NCI-H2227 treated with DMSO at 0.1 percent for 48 hours (cell line): ENCODE data around the gene STBD1.
"Not testable (repeated sequence)": the region's sequence is repeated elsewhere in the genome, so short reads cannot be mapped to it uniquely, and the experiment has no call there.

Experiments
- DNase-seq: peaks from one replicate; lab custom pipeline; 2025; lab: John Stamatoyannopoulos, UW

STBD1 gene

GRCh38 chr4:76305971-76306881 is at the start of gene STBD1:
STBD1 (plus strand) TSS chr4:76306733; CDS start chr4:76306770, 37 bp downstream.
- peak; percentile 47 for DNase-seq

- DNase-seq, result no peak
Observed at GRCh38 chr4:76256968-76257367, 49.6 kb upstream of the STBD1 start.

- DNase-seq, result no peak
Observed at GRCh38 chr4:76257824-76258223, 48.7 kb upstream of the STBD1 start.

DNA sequence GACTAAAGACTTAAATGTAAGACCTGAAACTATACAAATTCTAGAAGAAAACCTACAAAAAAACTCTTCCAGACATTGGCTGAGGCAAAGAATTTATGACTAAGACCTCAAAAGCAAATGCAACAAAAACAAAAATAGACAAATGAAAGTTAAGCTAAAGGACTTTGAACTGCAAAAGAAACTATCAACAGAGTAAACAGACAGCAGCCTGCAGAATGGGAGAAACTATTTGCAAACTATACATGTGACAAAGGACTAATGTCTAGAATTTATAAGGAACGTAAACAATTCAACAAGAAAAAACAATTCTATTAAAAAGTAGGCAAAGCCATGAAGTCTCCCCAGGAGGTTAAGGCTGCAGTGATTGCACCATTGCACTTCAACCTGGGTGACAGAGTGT is 46.0 kb upstream of the STBD1 start:
- DNase-seq, result no peak

GRCh38 chr4:76265631-76266218 is 40.8 kb upstream of the STBD1 start:
- no peak for DNase-seq

GRCh38 chr4:76266627-76267026 is 39.9 kb upstream of the STBD1 start:
- DNase-seq, result no peak

GRCh38 chr4:76267811-76268210 is 38.7 kb upstream of the STBD1 start:
- no peak for DNase-seq

DNA sequence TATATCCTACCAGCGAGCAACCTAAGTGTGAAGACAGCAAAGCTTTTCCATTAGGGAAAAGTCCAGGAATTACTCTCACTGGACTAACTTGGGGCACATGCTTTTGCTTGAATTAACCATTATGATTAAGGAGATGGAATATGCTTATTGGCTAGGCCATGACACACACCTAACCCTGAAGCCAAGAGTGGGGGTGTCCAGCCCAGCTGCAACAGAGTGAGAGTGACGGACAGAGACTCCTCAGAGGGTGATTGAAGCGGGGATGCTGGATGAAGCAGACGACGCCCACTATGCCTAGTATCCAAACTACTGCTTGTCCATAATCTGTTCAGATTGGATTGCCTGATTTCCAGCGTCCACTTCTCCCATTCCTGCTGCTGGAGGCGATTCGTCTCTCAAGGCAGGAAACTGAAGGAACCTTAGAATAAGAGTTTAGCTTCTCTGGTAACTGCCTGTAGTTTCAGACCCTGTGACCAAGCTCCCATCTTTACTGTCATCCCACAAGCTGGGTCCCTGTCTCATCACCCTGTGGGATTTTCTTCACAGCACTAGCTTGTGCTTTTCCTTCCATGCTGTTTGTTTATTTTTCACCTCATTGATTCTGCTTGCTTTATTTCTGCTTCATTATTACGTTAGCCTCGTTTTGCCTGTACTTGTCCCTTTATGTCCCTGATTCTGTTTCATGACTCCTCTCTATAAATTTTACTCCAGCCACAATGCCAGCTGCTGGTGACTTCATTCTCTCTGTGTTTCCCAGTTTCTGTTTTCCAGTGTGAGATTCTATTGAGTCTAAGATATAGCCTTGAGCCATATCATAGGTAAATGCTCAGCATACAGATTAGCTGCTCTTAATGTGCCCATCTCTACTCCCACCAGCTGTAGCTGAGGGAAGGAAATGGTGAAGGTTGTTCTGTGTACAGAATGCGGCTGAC is 36.0 kb upstream of the STBD1 start:
- no peak for DNase-seq

DNA sequence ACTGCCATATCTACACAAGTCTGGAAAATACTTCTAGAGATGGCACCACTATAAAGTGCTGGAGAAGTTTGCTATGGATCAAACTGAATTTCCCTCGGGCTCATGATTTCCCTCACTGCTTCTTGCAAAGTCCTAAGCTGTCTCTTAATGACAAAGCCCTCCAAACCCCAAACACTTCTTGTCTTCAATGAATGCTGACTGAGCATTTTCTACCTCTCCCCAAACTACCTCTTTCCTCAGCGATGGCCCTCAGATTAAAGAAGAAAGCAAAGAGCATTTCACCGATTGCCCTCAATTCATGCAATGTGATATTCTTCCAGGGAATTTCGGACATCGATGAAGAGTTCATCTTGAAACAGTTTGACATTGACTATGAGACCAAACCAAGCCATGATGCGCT is 35.3 kb upstream of the STBD1 start:
- no peak for DNase-seq

DNA sequence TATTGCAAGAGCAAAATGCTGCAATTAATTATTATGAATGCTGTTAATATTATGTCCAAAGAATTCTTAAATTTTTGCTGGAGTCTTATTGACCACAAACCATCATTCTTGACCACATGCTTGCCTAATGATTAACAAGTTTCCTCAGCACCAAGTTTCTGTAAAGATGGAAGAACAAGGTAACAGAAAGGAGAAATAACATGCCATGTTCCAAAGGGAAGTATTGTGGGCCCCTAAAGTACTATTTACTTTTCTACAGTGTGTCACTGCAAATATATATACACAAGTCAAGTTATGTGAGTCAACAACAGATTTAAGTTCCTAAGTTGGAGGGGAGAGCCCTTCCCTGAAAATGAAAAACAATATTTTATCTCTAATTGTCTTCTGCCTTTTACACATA is 34.5 kb upstream of the STBD1 start:
- DNase-seq, result no peak

GRCh38 chr4:76272582-76272981 is 34.0 kb upstream of the STBD1 start:
- DNase-seq, result no peak

- DNase-seq, result no peak
Observed at GRCh38 chr4:76272999-76273398, 33.5 kb upstream of the STBD1 start.

DNA sequence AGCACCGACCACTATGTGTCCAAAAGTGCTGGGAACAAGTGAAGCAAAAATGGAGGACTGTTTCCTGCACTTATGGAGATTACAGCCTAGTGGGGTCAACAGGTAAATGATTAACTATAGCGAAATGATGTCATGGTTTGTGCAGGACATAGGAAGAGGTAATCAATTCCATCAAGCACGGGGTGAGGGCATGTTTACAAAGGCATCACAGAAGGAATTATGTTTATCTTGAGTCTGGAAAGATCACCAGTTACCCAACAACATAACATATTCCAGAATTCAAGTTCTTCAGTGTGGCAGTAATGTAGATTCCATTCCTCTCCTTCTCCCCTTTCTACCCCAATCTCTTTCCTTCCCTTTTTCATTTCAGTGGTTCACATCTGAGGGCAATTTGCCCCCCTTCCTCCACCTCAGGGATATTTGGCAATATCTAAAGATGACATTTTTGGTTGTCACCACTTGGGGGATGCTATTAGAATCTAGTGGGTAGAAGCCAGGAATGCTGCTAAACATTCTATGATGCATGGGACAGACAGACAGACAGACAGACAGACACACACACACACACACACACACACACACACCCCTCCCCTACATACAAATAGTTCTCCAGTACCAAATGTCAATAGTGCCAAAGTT is 30.9 kb upstream of the STBD1 start:
- no peak for DNase-seq

DNA sequence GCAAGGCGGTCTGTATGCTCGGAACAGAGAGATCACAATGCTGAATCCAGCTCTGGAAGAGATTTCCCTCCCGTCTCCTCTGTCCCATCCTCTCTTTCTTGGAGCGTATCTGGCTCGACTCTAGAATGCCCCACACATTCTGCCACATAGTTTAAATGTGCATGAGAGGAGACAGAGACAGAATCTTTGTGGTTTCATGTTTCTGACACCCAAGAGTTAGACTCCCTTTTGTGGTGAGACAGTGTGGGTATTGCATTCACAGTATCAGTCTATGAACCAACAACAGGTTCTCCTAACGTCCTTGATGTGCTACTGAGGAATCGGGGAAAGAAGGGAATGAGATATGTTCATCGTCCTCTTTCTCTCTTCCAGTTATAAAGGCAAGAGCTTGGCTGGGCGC is 29.7 kb upstream of the STBD1 start:
- no peak for DNase-seq

- DNase-seq, result no peak
Observed at GRCh38 chr4:76277667-76278066, 28.9 kb upstream of the STBD1 start.

DNA sequence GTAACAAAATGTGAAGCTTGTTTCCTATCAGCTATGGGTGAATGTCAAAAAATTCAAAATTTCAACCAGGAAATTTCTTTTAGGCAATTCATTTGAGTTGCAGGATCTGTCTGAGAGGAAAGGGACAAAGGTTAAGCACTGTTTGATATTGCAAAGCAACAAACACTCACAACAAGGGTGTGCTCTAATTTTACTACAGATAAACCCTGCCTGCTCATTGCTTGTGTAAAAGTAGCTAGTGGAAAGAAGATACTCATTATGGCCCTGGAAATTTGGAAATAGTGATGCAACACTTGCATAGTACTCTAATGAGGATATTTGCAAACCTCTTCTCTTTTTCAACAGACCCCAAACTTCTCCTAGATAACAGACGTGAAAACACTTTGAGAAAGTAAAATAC is 27.9 kb upstream of the STBD1 start:
- no peak for DNase-seq

GRCh38 chr4:76279462-76279861 is 27.1 kb upstream of the STBD1 start:
- DNase-seq, result no peak

DNA sequence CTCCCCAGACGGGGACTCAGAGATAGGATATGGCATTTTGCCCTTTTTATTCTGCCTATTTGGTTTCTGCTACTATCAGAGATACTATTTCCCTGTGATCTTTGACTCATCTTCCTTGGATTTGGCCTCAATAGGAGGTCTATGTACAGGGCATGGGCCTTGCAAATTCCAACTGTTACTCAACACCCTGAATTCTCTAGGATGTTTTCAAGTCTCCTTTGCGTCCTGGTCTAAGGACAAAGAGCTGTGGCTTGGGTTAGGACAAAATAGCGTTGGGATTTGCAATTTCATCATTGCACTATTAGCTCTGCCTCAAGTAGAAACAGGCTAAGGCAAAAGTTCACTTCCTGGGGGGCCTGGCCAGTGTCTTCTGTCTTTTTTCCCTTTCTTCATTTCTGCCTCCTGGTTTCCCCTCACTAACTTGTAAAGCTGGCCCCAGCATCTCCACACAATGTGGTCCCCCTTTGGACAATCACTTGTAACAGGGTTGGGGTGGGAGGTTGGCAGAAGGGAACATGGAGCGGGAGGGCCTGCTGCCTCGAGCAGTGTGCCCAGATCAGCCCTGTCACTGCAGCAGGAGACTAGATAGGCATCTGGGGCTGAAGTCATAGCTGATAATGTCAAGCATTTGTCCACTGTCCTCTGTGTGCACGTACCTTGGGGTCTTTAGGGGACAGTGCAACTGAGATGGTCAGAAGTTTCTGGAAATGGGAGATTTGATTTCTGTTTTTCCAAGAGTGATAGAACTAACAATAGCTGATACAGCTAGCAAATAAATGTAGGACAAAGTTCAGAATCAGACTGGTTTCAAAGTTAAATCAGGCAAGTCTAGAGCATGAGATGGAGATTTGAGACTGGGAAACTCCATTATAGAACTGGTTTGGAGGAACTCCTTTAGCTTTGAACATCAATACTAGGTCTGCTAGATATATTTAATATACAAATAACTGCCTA is 25.8 kb upstream of the STBD1 start:
- DNase-seq, result no peak

DNA sequence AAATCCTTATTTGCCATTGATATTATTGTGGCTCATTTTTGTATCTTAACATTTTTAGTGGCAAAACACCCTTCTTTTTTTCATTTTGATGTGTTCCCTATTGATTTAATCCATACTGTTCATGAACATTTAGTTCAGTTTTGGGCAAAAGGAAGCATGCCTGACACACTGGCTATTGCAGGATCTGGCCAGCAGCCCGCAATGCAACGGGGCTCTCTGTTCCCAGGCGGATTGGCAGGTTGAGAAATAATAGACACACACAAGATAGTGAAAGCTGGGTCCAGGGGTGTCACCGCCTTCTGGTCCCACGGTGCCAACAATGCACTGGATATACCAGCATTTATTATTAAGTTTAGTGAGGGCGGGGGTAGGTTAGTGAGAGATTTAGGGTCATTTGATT is 24.9 kb upstream of the STBD1 start:
- not testable (repeated sequence) for DNase-seq

- DNase-seq, result no peak
Observed at GRCh38 chr4:76282941-76283689, 23.4 kb upstream of the STBD1 start.
